Brain microvascular endothelial cell (primary cell): ENCODE results near the gene KCNA1.
A peak's percentile ranks its signal among the peaks of the same experiment; 100 is the strongest.

ENCODE experiments used
- DNase-seq: peaks from one replicate; pipeline ENCODE4 v3.0.0-alpha.2; 2020
- H3K27ac ChIP-seq: fragments of 250-450 bp; sonication (Bioruptor Pico); 2 replicates; pipeline ENCODE4 v1.5.1; 2020; ENCODE audit warnings: mild to moderate bottlenecking, moderate library complexity
- H3K27me3 ChIP-seq: fragments of 250-450 bp; sonication (Bioruptor Pico); replicated peaks from 2 replicates; pipeline ENCODE4 v1.5.1; 2020; ENCODE audit warnings: mild to moderate bottlenecking
- H3K36me3 ChIP-seq: fragments of 250-450 bp; sonication (Bioruptor Pico); replicated peaks from 2 replicates; pipeline ENCODE4 v1.5.1; 2020; ENCODE audit warnings: mild to moderate bottlenecking
- H3K4me3 ChIP-seq: 2 replicates; pipeline ENCODE4 v1.5.1; 2011; ENCODE audit warnings: low read depth, mild to moderate bottlenecking, control low read depth, low read length, moderate library complexity
- in situ Hi-C: cut with HindIII; loops from 2 replicates; pipeline ENCODE4 v1.10.0; 2017; ENCODE audit warnings: low sequenced_read_pairs, low pct_ligation_motif_present
- TF ChIP-seq, protein P1 (sequence below): IDR thresholded peaks from 2 replicates; pipeline ENCODE4 v1.5.1; 2011; ENCODE audit warnings: low read depth, mild to moderate bottlenecking, moderate library complexity, low read length, control low read depth, inconsistent platforms; ENCODE audit errors: missing control alignments

Gene KCNA1

DNA sequence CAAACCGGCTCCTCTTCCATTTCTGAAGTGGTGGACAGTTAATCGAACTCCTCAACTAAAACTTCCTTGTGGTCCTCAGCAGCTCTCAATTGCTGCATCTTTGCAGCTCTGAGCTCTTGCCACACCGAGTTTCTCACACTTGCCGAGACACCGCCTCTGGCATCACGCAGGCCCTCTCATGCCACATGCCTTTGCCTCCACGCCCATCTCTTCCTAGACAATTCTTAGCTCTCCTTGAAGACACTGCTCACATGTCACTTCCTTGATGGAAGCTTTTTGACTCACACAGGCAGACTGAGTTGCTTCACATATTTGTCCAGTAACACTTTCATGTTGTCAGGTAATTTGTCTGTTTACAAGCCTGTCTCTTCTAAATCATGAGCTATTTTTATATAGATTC, 29.2 kb downstream of the KCNA1 start:
- Histone ChIP-seq H3K27me3 (no peaks in the 10 kb centered on the region), H3K27ac (no peak overlapping the region), H3K36me3 (no peaks in the 10 kb centered on the region), H3K4me3 (no peak overlapping the region)
- in situ Hi-C loops: no loop called here
- no peak for DNase-seq
- TF ChIP-seq, protein P1, sequence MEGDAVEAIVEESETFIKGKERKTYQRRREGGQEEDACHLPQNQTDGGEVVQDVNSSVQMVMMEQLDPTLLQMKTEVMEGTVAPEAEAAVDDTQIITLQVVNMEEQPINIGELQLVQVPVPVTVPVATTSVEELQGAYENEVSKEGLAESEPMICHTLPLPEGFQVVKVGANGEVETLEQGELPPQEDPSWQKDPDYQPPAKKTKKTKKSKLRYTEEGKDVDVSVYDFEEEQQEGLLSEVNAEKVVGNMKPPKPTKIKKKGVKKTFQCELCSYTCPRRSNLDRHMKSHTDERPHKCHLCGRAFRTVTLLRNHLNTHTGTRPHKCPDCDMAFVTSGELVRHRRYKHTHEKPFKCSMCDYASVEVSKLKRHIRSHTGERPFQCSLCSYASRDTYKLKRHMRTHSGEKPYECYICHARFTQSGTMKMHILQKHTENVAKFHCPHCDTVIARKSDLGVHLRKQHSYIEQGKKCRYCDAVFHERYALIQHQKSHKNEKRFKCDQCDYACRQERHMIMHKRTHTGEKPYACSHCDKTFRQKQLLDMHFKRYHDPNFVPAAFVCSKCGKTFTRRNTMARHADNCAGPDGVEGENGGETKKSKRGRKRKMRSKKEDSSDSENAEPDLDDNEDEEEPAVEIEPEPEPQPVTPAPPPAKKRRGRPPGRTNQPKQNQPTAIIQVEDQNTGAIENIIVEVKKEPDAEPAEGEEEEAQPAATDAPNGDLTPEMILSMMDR: no peak

DNA sequence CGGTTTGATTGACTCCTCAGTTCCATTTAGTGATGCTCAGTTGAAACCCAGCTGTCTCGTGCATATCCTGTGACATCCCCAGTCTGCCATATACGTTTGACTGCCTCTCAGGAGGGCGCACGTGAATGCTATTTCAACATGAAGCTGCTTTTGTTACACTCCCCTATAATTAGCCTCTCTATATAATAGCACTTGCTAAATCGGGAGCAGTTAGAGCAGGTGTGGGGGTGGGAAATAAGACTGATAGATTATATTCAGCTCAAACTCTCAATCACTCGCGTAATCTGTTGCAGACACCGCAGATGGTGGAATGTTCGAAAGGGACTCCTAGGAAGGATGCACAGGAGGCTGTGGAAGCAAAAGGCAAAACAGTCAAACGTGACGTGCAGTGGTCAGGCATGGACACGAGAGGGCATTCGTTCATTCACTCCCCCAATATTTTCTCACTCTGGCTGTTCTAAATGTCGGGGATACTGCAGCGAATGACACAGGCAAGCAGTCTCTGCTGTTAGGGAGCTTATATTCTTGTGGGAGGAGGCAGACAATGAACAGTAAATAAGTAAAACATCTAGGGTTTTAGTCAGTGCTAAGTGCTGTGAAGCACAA, 29.8 kb downstream of the KCNA1 start:
- no peaks in the 10 kb centered on the region for H3K36me3 ChIP-seq
- H3K27me3 ChIP-seq: no peaks in the 10 kb centered on the region
- H3K4me3 ChIP-seq: no peak overlapping the region
- TF ChIP-seq, protein P1: peak; percentile 3
- DNase-seq: no peak
- in situ Hi-C loops: no loop called here
- no peak overlapping the region for H3K27ac ChIP-seq

DNA sequence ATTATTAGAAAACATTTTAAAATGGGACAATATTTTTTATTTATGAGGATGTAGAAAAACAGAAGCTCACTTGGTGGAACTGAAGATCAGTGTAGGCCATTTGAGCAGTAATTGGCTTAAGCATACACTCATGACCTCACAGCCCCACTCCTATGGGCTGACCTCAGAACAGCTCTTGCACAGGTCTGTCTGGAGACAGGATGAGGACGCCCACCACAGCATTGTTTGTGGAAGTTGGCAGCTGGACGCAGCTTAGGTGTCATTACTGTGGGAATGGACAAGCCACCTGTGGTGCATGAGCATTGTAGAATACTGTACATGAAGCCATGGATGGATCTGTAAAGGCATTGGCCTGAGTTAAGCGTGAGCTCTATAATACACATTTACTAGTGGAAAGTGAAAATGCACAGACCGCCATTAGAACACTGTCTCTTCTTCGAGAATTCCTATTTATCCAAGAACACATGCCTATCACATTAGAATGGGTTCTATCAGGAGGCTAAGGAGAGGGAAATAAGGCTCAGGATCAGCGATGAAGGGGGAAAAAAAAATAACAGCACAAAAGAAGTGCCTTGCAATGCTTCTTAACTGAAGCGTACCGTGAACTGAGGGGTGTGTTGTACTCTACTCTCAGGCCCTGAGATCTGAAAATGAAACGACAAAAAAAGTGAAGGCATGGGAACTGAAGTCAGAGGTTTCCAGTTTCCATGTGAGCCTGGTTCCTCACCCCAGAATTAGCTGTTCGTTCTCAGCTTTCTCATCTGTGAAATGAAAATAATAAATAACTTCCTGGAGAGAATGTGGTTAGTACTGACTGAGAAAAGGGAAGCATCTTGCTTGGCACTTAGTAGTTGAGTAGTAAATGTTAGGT, 33.6 kb downstream of the KCNA1 start:
- TF ChIP-seq, protein P1: no peak
- in situ Hi-C loops: no loop called here
- DNase-seq: no peak
- H3K4me3 ChIP-seq: no peak overlapping the region
- no peaks in the 10 kb centered on the region for H3K27me3 ChIP-seq
- H3K27ac ChIP-seq: no peak overlapping the region
- no peaks in the 10 kb centered on the region for H3K36me3 ChIP-seq

DNA sequence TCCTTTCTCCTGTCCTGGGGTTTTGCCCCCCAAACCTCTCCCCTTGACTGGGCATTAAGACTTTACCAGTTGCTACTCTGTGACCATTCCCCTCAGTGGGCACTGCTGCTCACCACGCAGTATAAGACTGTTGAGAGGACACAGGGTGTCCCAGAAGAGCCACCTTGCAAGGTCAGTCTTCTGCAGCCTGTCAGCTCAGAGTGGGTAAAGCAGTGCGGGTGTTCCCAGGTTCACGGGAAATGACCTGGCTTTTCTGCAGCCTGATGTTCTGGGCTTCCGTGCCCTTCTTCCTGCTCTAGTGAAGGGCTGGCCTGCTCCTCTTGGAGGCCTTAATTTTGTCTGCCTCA, 34.2 kb downstream of the KCNA1 start:
- no peaks in the 10 kb centered on the region for H3K27me3 ChIP-seq
- no peak overlapping the region for H3K27ac ChIP-seq
- in situ Hi-C loops: no loop called here
- TF ChIP-seq, protein P1: no peak
- no peak for DNase-seq
- no peak overlapping the region for H3K4me3 ChIP-seq
- no peaks in the 10 kb centered on the region for H3K36me3 ChIP-seq

DNA sequence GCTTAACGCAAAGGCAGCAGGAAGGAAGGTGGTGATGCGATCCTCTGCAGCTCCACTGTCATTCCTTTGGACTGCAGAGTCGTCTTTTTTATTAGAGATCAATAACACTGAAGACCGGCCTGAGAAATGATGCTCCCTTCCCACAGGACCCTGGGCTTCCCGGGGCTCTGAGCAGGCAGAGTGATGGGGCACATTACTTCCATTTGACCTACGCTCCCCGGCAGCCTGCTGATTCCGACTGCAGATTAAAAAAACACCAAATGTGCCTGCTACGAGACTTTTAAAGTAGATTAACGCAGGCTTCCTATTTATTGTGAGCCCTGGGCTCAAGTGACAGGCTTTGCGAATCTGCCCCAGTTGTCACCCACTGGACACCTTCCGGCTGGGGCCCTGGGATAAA, 37.5 kb downstream of the KCNA1 start:
- no peak for DNase-seq
- Histone ChIP-seq H3K4me3 (no peak overlapping the region), H3K27me3 (no peaks in the 10 kb centered on the region), H3K27ac (no peak overlapping the region), H3K36me3 (no peaks in the 10 kb centered on the region)
- TF ChIP-seq, protein P1: no peak
- in situ Hi-C loops: no loop called here
